IMR-90 (cell line): Measurements from ENCODE around the gene PM20D1. TPM values are rescaled to one million over a fixed set of nuclear protein-coding genes. Genes with fewer than 3 reads are reported as not detected.

Source experiments
- ATAC-seq: fragments of 200-7000 bp; cut with Tn5 transposase; 2 replicates; pipeline ENCODE4 v1.9.1; 2020; ENCODE audit warnings: low read depth, mild to moderate bottlenecking, moderate library complexity
- BruUV-seq: library from RNA; stranded (reverse); fragments of 400-500 nt; replicated peaks from 2 replicates; lab custom pipeline; 2021; lab: Mats Ljungman, UMichigan
- CTCF ChIA-PET: fragments of 300-600 bp; formaldehyde crosslinking; extraction: SDS; loops from one replicate; lab custom pipeline; 2021; ENCODE audit warnings: antibody characterized with exemption; lab: Yijun Ruan, JAX
- POLR2A ChIA-PET: fragments of 300-600 bp; sonication (Branson Sonifier 250); formaldehyde crosslinking; loops from one replicate; lab custom pipeline; 2022; ENCODE audit warnings: antibody characterized with exemption; ENCODE audit not compliant: unreplicated experiment; lab: Charles Lee
- DNase-seq: peaks from one replicate; pipeline ENCODE4 v3.0.0; 2013
- H2AFZ ChIP-seq: replicated peaks from 2 replicates; pipeline ENCODE3; 2013; ENCODE audit warnings: low read length, mild to moderate bottlenecking; ENCODE audit not compliant: poor library complexity
- H2AK5ac ChIP-seq: 2 replicates; pipeline ENCODE4 v1.6.1; 2013; ENCODE audit warnings: low read depth, low read length, inconsistent platforms
- H2AK9ac ChIP-seq: replicated peaks from 2 replicates; pipeline ENCODE3; 2013; ENCODE audit warnings: mild to moderate bottlenecking, low read depth, low read length, moderate library complexity; ENCODE audit not compliant: poor library complexity
- H2BK120ac ChIP-seq: 2 replicates; pipeline ENCODE4 v1.6.1; 2013; ENCODE audit warnings: low read depth, low read length, inconsistent platforms
- H2BK15ac ChIP-seq: 3 replicates; pipeline ENCODE4 v1.6.1; 2013; ENCODE audit warnings: low read depth, low read length, inconsistent platforms
- H2BK20ac ChIP-seq: 2 replicates; pipeline ENCODE4 v1.6.1; 2013; ENCODE audit warnings: low read depth, mild to moderate bottlenecking, inconsistent platforms, low read length, moderate library complexity
- H2BK5ac ChIP-seq: 2 replicates; pipeline ENCODE4 v1.6.1; 2013; ENCODE audit warnings: mild to moderate bottlenecking, low read depth, low read length, inconsistent platforms; ENCODE audit not compliant: poor library complexity, severe bottlenecking
- H3K14ac ChIP-seq: replicated peaks from 2 replicates; pipeline ENCODE4 v1.6.1; 2013; ENCODE audit warnings: low read depth, low read length, inconsistent platforms
- H3K18ac ChIP-seq: 2 replicates; pipeline ENCODE4 v1.6.1; 2013; ENCODE audit warnings: low read depth, low read length, control low read depth
- H3K23ac ChIP-seq: 2 replicates; pipeline ENCODE4 v1.6.1; 2013; ENCODE audit warnings: low read depth, low read length, inconsistent platforms
- H3K27ac ChIP-seq: 2 replicates; pipeline ENCODE4 v1.5.1; 2013; ENCODE audit warnings: mild to moderate bottlenecking, control low read depth, low read length; ENCODE audit not compliant: insufficient read depth
- H3K27me3 ChIP-seq: 2 replicates; pipeline ENCODE4 v1.6.1; 2013; ENCODE audit warnings: low read length; ENCODE audit not compliant: control insufficient read depth, insufficient read depth
- H3K36me3 ChIP-seq: 2 replicates; pipeline ENCODE4 v1.6.1; 2013; ENCODE audit warnings: low read length, mixed read lengths; ENCODE audit not compliant: control insufficient read depth, insufficient read depth
- H3K4ac ChIP-seq: 2 replicates; pipeline ENCODE4 v1.6.1; 2013; ENCODE audit warnings: low read depth, low read length, inconsistent platforms
- H3K4me1 ChIP-seq: 2 replicates; pipeline ENCODE4 v1.6.1; 2013; ENCODE audit warnings: low read length, mixed read lengths; ENCODE audit not compliant: control insufficient read depth, insufficient read depth
- H3K4me2 ChIP-seq: 2 replicates; pipeline ENCODE4 v1.6.1; 2013; ENCODE audit warnings: low read depth, mild to moderate bottlenecking, control low read depth, low read length, moderate library complexity
- H3K4me3 ChIP-seq: 2 replicates; pipeline ENCODE4 v1.5.1; 2013; ENCODE audit warnings: low read depth, mild to moderate bottlenecking, control low read depth, low read length, moderate library complexity; ENCODE audit not compliant: insufficient read depth
- H3K56ac ChIP-seq: 2 replicates; pipeline ENCODE4 v1.6.1; 2013; ENCODE audit warnings: low read length, inconsistent platforms; ENCODE audit not compliant: insufficient read depth; ENCODE audit errors: extremely low read depth
- H3K79me1 ChIP-seq, 2 experiments: 2 replicates each; pipeline ENCODE4 v1.6.1; 2013; ENCODE audit warnings: low read length in 2 of 2, inconsistent platforms in 1 of 2, low read depth in 1 of 2
- H3K9ac ChIP-seq: 2 replicates; pipeline ENCODE4 v1.6.1; 2013; ENCODE audit warnings: low read depth, low read length, control low read depth
- H3K9me1 ChIP-seq: 2 replicates; pipeline ENCODE4 v1.6.1; 2013; ENCODE audit warnings: low read length, inconsistent platforms; ENCODE audit not compliant: insufficient read depth
- H3K9me3 ChIP-seq: 2 replicates; pipeline ENCODE4 v1.6.1; 2013; ENCODE audit warnings: low read length; ENCODE audit not compliant: control insufficient read depth, insufficient read depth
- H4K20me1 ChIP-seq: 2 replicates; pipeline ENCODE4 v1.6.1; 2013; ENCODE audit warnings: low read length, inconsistent platforms; ENCODE audit not compliant: insufficient read depth
- H4K5ac ChIP-seq: 2 replicates; pipeline ENCODE4 v1.6.1; 2013; ENCODE audit warnings: mild to moderate bottlenecking, low read depth, low read length, control low read depth
- H4K8ac ChIP-seq, 2 experiments: 2 replicates each; pipeline ENCODE4 v1.6.1; 2013; ENCODE audit warnings: low read depth in 2 of 2, low read length in 2 of 2, control low read depth in 1 of 2, inconsistent platforms in 1 of 2
- H4K91ac ChIP-seq: 2 replicates; pipeline ENCODE4 v1.6.1; 2013; ENCODE audit warnings: low read depth, low read length, inconsistent platforms; ENCODE audit not compliant: insufficient read depth
- BHLHE40 ChIP-seq: fragments of 150-350 bp; IDR thresholded peaks from 2 replicates; pipeline ENCODE4 v1.6.1; 2016; ENCODE audit warnings: mild to moderate bottlenecking, low read depth, low read length
- CEBPB ChIP-seq: IDR thresholded peaks from 2 replicates; pipeline ENCODE4 v1.6.1; 2012; ENCODE audit warnings: low read depth, low read length, improper control_type of control experiment
- CHD1 ChIP-seq: IDR thresholded peaks from 2 replicates; pipeline ENCODE4 v1.6.1; 2012; ENCODE audit warnings: low read depth, low read length, improper control_type of control experiment
- CTCF ChIP-seq: conservative IDR thresholded peaks from 2 replicates; pipeline ENCODE4 v1.5.1; 2012; ENCODE audit warnings: mild to moderate bottlenecking, low read depth, low read length, improper control_type of control experiment
- FOS ChIP-seq: fragments of 150-350 bp; IDR thresholded peaks from 2 replicates; pipeline ENCODE4 v1.6.1; 2016; ENCODE audit warnings: low read depth, low read length
- MAFK ChIP-seq: IDR thresholded peaks from 2 replicates; pipeline ENCODE4 v1.6.1; 2012; ENCODE audit warnings: low read depth, low read length, improper control_type of control experiment
- MXI1 ChIP-seq: IDR thresholded peaks from 2 replicates; pipeline ENCODE4 v1.6.1; 2012; ENCODE audit warnings: low read depth, mild to moderate bottlenecking, low read length, moderate library complexity, borderline replicate concordance
- NFE2L2 ChIP-seq: fragments of 150-350 bp; IDR thresholded peaks from 2 replicates; pipeline ENCODE4 v1.6.1; 2016; ENCODE audit warnings: low read depth, mild to moderate bottlenecking, low read length
- POLR2A ChIP-seq: IDR thresholded peaks from 2 replicates; pipeline ENCODE4 v1.6.1; 2012; ENCODE audit warnings: mild to moderate bottlenecking, low read depth, low read length
- RAD21 ChIP-seq: IDR thresholded peaks from 2 replicates; pipeline ENCODE4 v1.6.1; 2012; ENCODE audit warnings: low read length, improper control_type of control experiment
- RCOR1 ChIP-seq: IDR thresholded peaks from 2 replicates; pipeline ENCODE4 v1.6.1; 2012; ENCODE audit warnings: mild to moderate bottlenecking, low read length, improper control_type of control experiment; ENCODE audit not compliant: insufficient replicate concordance
- RFX5 ChIP-seq: IDR thresholded peaks from 2 replicates; pipeline ENCODE4 v1.8.0; 2012; ENCODE audit warnings: low read depth, mild to moderate bottlenecking, low read length, moderate library complexity
- dilution Hi-C: fragments of 300-500 bp; cut with HindIII; formaldehyde crosslinking; loops from one replicate; pipeline ENCODE4 v1.14.3; 2018; ENCODE audit warnings: low sequenced_read_pairs; ENCODE audit not compliant: unreplicated experiment
- in situ Hi-C: fragments of 300-500 bp; cut with MboI; formaldehyde crosslinking; loops from 3 replicates; pipeline ENCODE4 v1.14.3; 2019; ENCODE audit warnings: low sequenced_read_pairs, inconsistent platforms, mixed read lengths
- intact Hi-C: fragments of 100-400 bp; cut with micrococcal nuclease; formaldehyde crosslinking; loops from 2 replicates; pipeline ENCODE4 v1.10.0; 2022
- polyA plus RNA-seq, 3 experiments: library from polyadenylated mRNA; depleted of rRNA; stranded (reverse); fragments of >200 nt; gene quantifications; 2 replicates each; pipeline ENCODE4 v1.2.3, GENCODE V29; 2012; ENCODE audit warnings: low replicate concordance in 1 of 3
- total RNA-seq: library from RNA; depleted of rRNA; stranded (reverse); fragments of >200 nt; gene quantifications from 2 replicates; pipeline ENCODE4 v1.2.3, GENCODE V29; 2012
- TF ChIP-seq, protein P1 (sequence below): fragments of 150-350 bp; IDR thresholded peaks from 2 replicates; pipeline ENCODE4 v1.6.1; 2016; ENCODE audit warnings: low read depth, mild to moderate bottlenecking, low read length, moderate library complexity, borderline replicate concordance

The PM20D1 gene
- total and polyA plus RNA-seq, 2 of the 4 experiments (the other 2 are of a cell fraction): not detected

GRCh38 chr1:205883792-205884191, 33.9 kb upstream of the PM20D1 start:
- H3K56ac ChIP-seq: no peak overlapping the region
- ATAC-seq: no peak
- no peak overlapping the region for H2BK120ac ChIP-seq
- DNase-seq: no peak
- no peak overlapping the region for H2BK20ac ChIP-seq
- H2BK15ac ChIP-seq: no peak overlapping the region
- H3K4me1 ChIP-seq: no peaks in the 10 kb centered on the region
- no peak overlapping the region for H3K4me2 ChIP-seq
- no peak overlapping the region for H3K23ac ChIP-seq
- POLR2A ChIA-PET: no interaction called here
- no peak overlapping the region for H2AFZ ChIP-seq
- H4K5ac ChIP-seq: no peak overlapping the region
- no peak overlapping the region for H2BK5ac ChIP-seq
- H2AK5ac ChIP-seq: no peak overlapping the region
- dilution Hi-C loops: no loop called here
- TF ChIP-seq CHD1 (no peak), BHLHE40 (no peak), RCOR1 (no peak), RAD21 (no peak), POLR2A (no peak), CEBPB (no peak), FOS (no peak), MAFK (no peak), RFX5 (no peak), MXI1 (no peak), NFE2L2 (no peak), CTCF (no peak)
- TF ChIP-seq, protein P1, sequence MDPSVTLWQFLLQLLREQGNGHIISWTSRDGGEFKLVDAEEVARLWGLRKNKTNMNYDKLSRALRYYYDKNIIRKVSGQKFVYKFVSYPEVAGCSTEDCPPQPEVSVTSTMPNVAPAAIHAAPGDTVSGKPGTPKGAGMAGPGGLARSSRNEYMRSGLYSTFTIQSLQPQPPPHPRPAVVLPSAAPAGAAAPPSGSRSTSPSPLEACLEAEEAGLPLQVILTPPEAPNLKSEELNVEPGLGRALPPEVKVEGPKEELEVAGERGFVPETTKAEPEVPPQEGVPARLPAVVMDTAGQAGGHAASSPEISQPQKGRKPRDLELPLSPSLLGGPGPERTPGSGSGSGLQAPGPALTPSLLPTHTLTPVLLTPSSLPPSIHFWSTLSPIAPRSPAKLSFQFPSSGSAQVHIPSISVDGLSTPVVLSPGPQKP: no peak
- no peak overlapping the region for H3K27ac ChIP-seq
- H3K27me3 ChIP-seq: peaks cover 6% of the 10 kb centered on the region
- H4K91ac ChIP-seq: no peak overlapping the region
- intact Hi-C loops: loop anchor here (5.0 kb wide), 1 partner anchor 46 kb away; no protein-coding TSS in a partner anchor
- CTCF ChIA-PET: no interaction called here
- no peak overlapping the region for H4K8ac ChIP-seq
- no peak overlapping the region for H2AK9ac ChIP-seq
- H3K9me3 ChIP-seq: no peaks in the 10 kb centered on the region
- no peak overlapping the region for H3K14ac ChIP-seq
- in situ Hi-C loops: no loop called here
- no peaks in the 10 kb centered on the region for H3K79me1 ChIP-seq
- H3K36me3 ChIP-seq: no peaks in the 10 kb centered on the region
- no peak overlapping the region for H3K18ac ChIP-seq
- no peak overlapping the region for H3K9ac ChIP-seq
- H3K4ac ChIP-seq: no peak overlapping the region
- H4K20me1 ChIP-seq: no peaks in the 10 kb centered on the region
- no peak overlapping the region for H3K4me3 ChIP-seq
- no peaks in the 10 kb centered on the region for H3K9me1 ChIP-seq
- no TSS peak for BruUV-seq
